Erythroblast (primary cell): Measurements from ENCODE around the gene TRIO.

Experiments
- GATA1 ChIP-seq: IDR thresholded peaks from 2 replicates; pipeline ENCODE4 v1.6.1; 2011; ENCODE audit warnings: low read depth, mild to moderate bottlenecking, control low read depth, low read length, moderate library complexity
- POLR2A ChIP-seq: IDR thresholded peaks from 2 replicates; pipeline ENCODE4 v1.6.1; 2011; ENCODE audit warnings: mild to moderate bottlenecking, low read length

DNA sequence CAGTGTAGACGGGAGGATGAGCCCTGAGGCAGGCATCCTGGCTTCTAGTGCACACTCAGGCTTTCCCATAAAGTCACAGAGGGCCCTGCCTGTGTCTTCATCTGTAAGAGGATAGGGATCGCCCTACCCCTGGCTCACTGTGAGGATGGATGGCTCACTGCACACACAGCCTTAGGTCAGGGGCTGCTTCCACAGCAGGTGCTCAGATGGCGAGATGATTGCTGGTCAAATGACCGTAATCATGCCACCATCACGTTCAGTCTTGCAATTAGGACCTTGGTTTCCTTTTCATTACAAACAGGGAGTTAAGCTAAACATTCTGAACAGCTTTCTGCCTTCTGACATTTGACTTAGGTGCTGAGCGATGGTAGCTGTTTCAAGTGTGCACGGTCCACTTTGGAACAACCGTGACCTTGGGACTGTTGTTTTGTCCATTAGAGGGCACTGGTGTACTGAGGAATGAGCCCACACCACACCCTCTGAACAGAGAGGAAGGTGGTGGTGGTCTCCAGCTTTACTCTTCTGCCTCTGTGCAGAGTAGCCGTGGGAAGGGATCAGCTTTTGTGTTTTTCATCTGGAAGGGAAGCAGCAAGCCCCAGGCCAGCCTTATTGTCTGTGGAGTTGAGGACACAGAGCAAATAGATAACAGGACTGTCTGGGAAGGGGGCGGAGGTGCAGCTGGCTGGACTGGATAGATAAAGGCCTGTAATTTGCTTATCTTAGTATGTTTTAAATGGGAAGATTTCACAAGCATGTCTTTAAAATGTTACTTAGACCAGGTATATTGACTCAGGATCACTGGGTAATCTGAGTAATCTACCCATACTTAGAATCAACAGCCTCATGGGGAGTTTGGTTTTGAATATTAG lies 183.1 kb downstream of the TRIO start:
- TF ChIP-seq POLR2A: no peak
- TF ChIP-seq GATA1: peak; percentile 82
